Esophagus muscularis mucosa (tissue), 4 donors: Measurements from ENCODE around the gene FXYD7. TPM values are rescaled to one million over a fixed set of nuclear protein-coding genes. Genes with fewer than 3 reads are reported as not detected.
"Not testable (repeated sequence)": the region's sequence is repeated elsewhere in the genome, so short reads cannot be mapped to it uniquely, and the experiment has no call there.

Source experiments
- DNase-seq: peaks from one replicate; pipeline ENCODE4 v3.0.0-alpha.2; 2017; ENCODE audit errors: extremely low spot score
- H3K27ac ChIP-seq, 4 donors: fragments of 200-600 bp; sonication (generic); replicated peaks in 1 of 4; 1 replicate in 3 of 4; 2 replicates in 1 of 4; pipeline ENCODE4 v1.5.1; 2016 to 2019; ENCODE audit warnings: mild to moderate bottlenecking in 1 of 4
- H3K27me3 ChIP-seq, 4 donors: fragments of 200-600 bp; sonication (generic); one replicate each; pipeline versions ENCODE4 v1.5.1 to v1.6.0; 2016 to 2019
- H3K36me3 ChIP-seq, 4 donors: fragments of 200-600 bp; sonication (generic); one replicate each; pipeline ENCODE4 v1.5.1; 2016 to 2019
- H3K4me1 ChIP-seq, 4 donors: fragments of 200-600 bp; sonication (generic); one replicate each; pipeline ENCODE4 v1.5.1; 2016 to 2019
- H3K4me3 ChIP-seq, 4 donors: fragments of 200-600 bp; sonication (generic); 1 replicate in 2 of 4; 2 replicates in 2 of 4; pipeline ENCODE4 v1.5.1; 2016 to 2019; ENCODE audit warnings: mild to moderate bottlenecking in 4 of 4, moderate library complexity in 1 of 4
- H3K9me3 ChIP-seq, 4 donors: fragments of 200-600 bp; sonication (generic); 1 replicate in 3 of 4; 2 replicates in 1 of 4; pipeline ENCODE4 v1.5.1; 2016 to 2019
- EP300 ChIP-seq: sonication (generic); formaldehyde crosslinking; IDR thresholded peaks from one replicate; pipeline ENCODE4 v1.6.1; 2017; ENCODE audit warnings: antibody characterized with exemption
- POLR2A ChIP-seq: fragments of 450-650 bp; IDR thresholded peaks from one replicate; pipeline ENCODE4 v1.6.1; 2017; ENCODE audit warnings: antibody characterized with exemption, moderate library complexity, mild to moderate bottlenecking, low read depth
- POLR2AphosphoS5 ChIP-seq, 2 donors: sonication (generic); formaldehyde crosslinking; IDR thresholded peaks; one replicate each; pipeline ENCODE4 v1.6.1; 2017; ENCODE audit warnings: antibody characterized with exemption in 2 of 2
- WGBS: methylation state at CpG from one replicate; pipeline ENCODE4 v1.1.5; 2018; 5-methylcytosine and 5-hydroxymethylcytosine counted together
- intact Hi-C: fragments of 100-400 bp; cut with DNase I; formaldehyde crosslinking; loops from one replicate; pipeline ENCODE4 v1.15.1; 2023
- small RNA-seq, 3 donors: library from RNA; depleted of rRNA; stranded (forward); fragments of <200 nt; gene quantifications; one replicate each; pipeline ENCODE3, GENCODE V24; 2016
- total RNA-seq, 4 donors: library from RNA; depleted of rRNA; stranded (reverse); fragments of >200 nt; gene quantifications; one replicate each; pipeline versions ENCODE4 v1.1.0 to v1.2.1, GENCODE V29; 2016
- TF ChIP-seq, protein P1 (sequence below), 3 experiments: fragments of 200-600 bp in 2 of 3; fragments of 450-650 bp in 1 of 3; sonication (generic) in 2 of 3; IDR thresholded peaks; one replicate each; pipeline ENCODE4 v1.5.1; 2017 to 2019; ENCODE audit warnings: antibody characterized with exemption in 3 of 3, mild to moderate bottlenecking in 2 of 3, moderate library complexity in 1 of 3

The FXYD7 gene
- total RNA-seq, 4 donors from 2014 or later: 0.71 TPM; not detected in 3

DNA sequence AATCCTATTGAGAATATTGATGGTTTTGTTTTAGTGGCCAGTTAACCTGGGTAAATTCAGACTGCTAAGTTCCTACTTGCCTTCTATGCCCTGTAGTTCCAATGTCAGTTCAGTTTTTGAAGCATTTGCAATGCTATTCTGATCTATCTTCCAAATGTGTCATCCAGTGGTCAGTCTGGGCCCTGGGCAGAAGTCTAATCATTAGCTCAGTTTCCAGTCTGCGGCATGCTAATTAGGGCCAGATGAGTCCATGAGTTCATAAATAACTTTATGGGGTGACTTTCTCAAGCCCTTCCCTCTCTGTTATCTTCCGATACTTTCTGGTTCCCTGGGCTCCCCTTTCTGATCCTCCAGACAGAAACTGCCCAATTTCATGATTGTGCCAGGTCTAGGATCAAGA lies 52.8 kb downstream of the FXYD7 start:
- TF ChIP-seq EP300: no peak
- TF ChIP-seq, protein P1, sequence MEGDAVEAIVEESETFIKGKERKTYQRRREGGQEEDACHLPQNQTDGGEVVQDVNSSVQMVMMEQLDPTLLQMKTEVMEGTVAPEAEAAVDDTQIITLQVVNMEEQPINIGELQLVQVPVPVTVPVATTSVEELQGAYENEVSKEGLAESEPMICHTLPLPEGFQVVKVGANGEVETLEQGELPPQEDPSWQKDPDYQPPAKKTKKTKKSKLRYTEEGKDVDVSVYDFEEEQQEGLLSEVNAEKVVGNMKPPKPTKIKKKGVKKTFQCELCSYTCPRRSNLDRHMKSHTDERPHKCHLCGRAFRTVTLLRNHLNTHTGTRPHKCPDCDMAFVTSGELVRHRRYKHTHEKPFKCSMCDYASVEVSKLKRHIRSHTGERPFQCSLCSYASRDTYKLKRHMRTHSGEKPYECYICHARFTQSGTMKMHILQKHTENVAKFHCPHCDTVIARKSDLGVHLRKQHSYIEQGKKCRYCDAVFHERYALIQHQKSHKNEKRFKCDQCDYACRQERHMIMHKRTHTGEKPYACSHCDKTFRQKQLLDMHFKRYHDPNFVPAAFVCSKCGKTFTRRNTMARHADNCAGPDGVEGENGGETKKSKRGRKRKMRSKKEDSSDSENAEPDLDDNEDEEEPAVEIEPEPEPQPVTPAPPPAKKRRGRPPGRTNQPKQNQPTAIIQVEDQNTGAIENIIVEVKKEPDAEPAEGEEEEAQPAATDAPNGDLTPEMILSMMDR (IDR thresholded peaks at IDR 0.05): no peak
- H3K4me1 ChIP-seq: no peaks in the 10 kb centered on the region
- no peak overlapping the region for H3K27ac ChIP-seq
- WGBS: 58% methylated on average over 2 of the region's 2 CpGs
- no peak for DNase-seq
- intact Hi-C loops: no loop called here
- no peaks in the 10 kb centered on the region for H3K9me3 ChIP-seq
- H3K4me3 ChIP-seq: no peak overlapping the region
- no peaks in the 10 kb centered on the region for H3K36me3 ChIP-seq
- peaks cover 0 to 20% (median 0%) of the 10 kb centered on the region in 4 donors for H3K27me3 ChIP-seq

- intact Hi-C loops, H3K36me3 ChIP-seq, H3K4me3 ChIP-seq, H3K4me1 ChIP-seq, DNase-seq, H3K9me3 ChIP-seq, H3K27ac ChIP-seq: not testable (repeated sequence)
- peaks cover 0 to 24% (median 0%) of the 10 kb centered on the region in 4 donors for H3K27me3 ChIP-seq
- WGBS: 92% methylated on average over 5 of the region's 6 CpGs
Measured at GRCh38 chr19:35196861-35197260, 53.8 kb downstream of the FXYD7 start.

DNA sequence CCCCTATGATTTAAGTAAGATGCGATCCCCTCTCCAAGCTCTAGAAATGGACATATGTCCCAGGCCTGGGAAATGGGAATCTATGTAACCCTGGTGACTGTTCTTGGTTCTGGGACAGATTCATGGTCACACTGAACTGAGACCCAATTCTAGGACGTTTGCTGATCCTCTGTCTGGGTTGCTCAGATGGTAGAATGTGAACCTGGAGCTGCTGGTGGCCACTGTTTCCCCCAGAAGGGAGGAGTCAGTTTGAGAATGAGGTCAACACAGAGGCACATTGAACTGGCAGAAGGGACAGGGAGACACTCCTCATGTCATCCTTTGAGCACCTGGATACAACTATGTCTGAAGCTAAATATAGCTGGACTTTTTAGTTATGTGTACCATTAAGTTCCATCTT lies 56.4 kb downstream of the FXYD7 start:
- Histone ChIP-seq H3K27me3 (peaks cover 0 to 19% (median 0%) of the 10 kb centered on the region in 4 donors), H3K4me1 (no peaks in the 10 kb centered on the region), H3K4me3 (no peak overlapping the region), H3K27ac (no peak overlapping the region), H3K36me3 (no peaks in the 10 kb centered on the region), H3K9me3 (no peaks in the 10 kb centered on the region)
- DNase-seq: peak; percentile 85
- 54% methylated on average over 2 of the region's 2 CpGs for WGBS
- intact Hi-C loops: no loop called here
- TF ChIP-seq, protein P1 (IDR thresholded peaks at IDR 0.05): no peak
- TF ChIP-seq POLR2A: no peak
- no peak for TF ChIP-seq POLR2AphosphoS5 (IDR thresholded peaks at IDR 0.05)
- TF ChIP-seq EP300: no peak

DNA sequence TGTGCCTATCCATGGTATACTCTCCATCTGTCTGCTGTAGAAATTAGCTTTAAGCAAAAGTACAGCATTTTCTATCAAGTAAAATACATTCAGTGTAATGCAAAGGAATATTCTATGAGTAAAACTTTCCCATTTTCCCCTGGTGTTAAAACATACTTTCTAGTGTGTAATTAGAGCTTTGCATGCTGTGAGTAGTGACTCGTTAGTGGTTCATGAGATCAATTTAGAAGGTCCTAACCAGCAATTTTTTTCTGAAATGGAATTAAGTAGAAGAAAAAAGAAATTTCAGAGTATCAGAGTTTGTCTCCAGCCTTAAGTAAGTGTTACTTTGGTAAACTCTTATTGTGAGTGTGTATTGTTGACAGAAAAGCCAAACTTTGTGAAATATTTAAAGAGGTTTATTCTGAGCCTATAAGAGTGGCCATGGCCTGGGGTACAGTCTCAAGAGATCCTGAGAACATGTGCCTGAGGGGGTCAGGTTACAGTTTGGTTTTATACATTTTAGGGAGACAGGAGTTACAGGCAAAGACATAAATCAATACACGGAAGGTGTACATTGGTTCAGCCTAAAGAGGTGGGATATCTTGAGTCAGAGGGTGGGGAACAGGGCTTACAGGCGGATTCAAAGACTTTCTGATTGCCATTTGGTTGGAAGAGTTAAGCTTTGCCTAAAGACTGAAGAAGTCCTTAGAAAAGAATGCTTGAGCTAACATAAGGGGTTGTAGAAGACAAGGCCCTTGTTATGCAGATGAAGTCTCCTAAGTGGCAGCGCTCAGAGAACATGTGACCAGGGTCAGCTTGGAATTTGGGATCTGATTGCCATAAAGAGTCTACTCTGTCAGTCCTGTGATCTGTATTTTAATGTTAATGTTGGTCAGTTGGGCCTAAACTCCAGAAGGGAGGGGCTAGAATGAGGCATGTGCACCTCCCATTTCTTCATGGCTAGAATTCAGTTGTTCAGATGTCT lies 60.0 kb downstream of the FXYD7 start:
- no peak overlapping the region for H3K4me3 ChIP-seq
- peak; percentile 53 for DNase-seq
- no peak overlapping the region for H3K27ac ChIP-seq
- no peaks in the 10 kb centered on the region for H3K9me3 ChIP-seq
- no peaks in the 10 kb centered on the region for H3K4me1 ChIP-seq
- peaks cover 0 to 25% (median 0%) of the 10 kb centered on the region in 4 donors for H3K27me3 ChIP-seq
- H3K36me3 ChIP-seq: no peaks in the 10 kb centered on the region
- 79% methylated on average over 4 of the region's 4 CpGs for WGBS
- intact Hi-C loops: no loop called here
- TF ChIP-seq EP300 (no peak), POLR2A (no peak), POLR2AphosphoS5 (IDR thresholded peaks at IDR 0.05) (no peak)
- TF ChIP-seq, protein P1 (IDR thresholded peaks at IDR 0.05): no peak

Small RNA genes within 50 kb of the gene (small RNA-seq; reads per million reads assigned to genes)
- 0 reads per million in 3 donors for gene AC020907.2

Other genes with a start within 250 kb of the FXYD7 start
- gene ZNF30, start 216.4 kb upstream of the FXYD7 start, total RNA-seq: 1 to 10 TPM; 1.3 to 9.6 (median 2.5) TPM
- 1 to 10 TPM; 4.6 to 8.4 (median 6.4) TPM for gene ZNF792, start 179.0 kb upstream of the FXYD7 start, total RNA-seq
- 10 to 100 TPM; 27.8 to 55.3 (median 52.1) TPM for gene GRAMD1A, start 142.9 kb upstream of the FXYD7 start, total RNA-seq
- gene SCN1B, start 112.8 kb upstream of the FXYD7 start, total RNA-seq: 10 to 100 TPM in 3 of 4 donors, 1 to 10 TPM in 1; 8.3 to 15.7 (median 12.8) TPM
- under 1 TPM in 3 of 4 donors, not detected in 1; 0.33 to 0.86 (median 0.58) TPM for gene HPN, start 101.5 kb upstream of the FXYD7 start, total RNA-seq
- gene FXYD3, start 27.4 kb upstream of the FXYD7 start, total RNA-seq: 1 to 10 TPM in 3 of 4 donors, under 1 TPM in 1; 0.83 to 3.8 (median 3.1) TPM
- 10 to 100 TPM; 32.0 to 58.6 (median 49.2) TPM for gene LGI4, start 8.2 kb upstream of the FXYD7 start, total RNA-seq
- gene FXYD1, start 4.4 kb upstream of the FXYD7 start, total RNA-seq: 10 to 100 TPM; 44.4 to 92.6 (median 70.7) TPM
- gene FXYD5, start 11.5 kb downstream of the FXYD7 start, total RNA-seq: 10 to 100 TPM; 26.6 to 49.3 (median 43.0) TPM
- not detected for gene FAM187B, start 85.5 kb downstream of the FXYD7 start, total RNA-seq
- gene LSR, start 105.7 kb downstream of the FXYD7 start, total RNA-seq: 10 to 100 TPM in 2 of 4 donors, 1 to 10 TPM in 2; 5.1 to 19.2 (median 10.8) TPM
- 100 to 1,000 TPM; 111 to 122 (median 116) TPM for gene USF2, start 125.7 kb downstream of the FXYD7 start, total RNA-seq
- gene HAMP, start 139.3 kb downstream of the FXYD7 start, total RNA-seq: not detected
- gene MAG, start 148.9 kb downstream of the FXYD7 start, total RNA-seq: 1 to 10 TPM in 2 of 4 donors, under 1 TPM in 1, not detected in 1; 0.65 to 2.4 (median 1.2) TPM
- 10 to 100 TPM in 1 of 4 donors, 1 to 10 TPM in 3; 2.3 to 12.5 (median 3.7) TPM for gene CD22, start 185.9 kb downstream of the FXYD7 start, total RNA-seq
- not detected for gene FFAR1, start 204.6 kb downstream of the FXYD7 start, total RNA-seq
- gene FFAR3, start 215.2 kb downstream of the FXYD7 start, total RNA-seq: 1 to 10 TPM in 1 of 4 donors, under 1 TPM in 1, not detected in 2; 0.17 to 2.3 TPM
- gene GPR42, start 227.8 kb downstream of the FXYD7 start, total RNA-seq: under 1 TPM in 1 of 4 donors, not detected in 3; 0.17 TPM